ENCODE measurements around the gene EXOC1.

Gene EXOC1

DNA sequence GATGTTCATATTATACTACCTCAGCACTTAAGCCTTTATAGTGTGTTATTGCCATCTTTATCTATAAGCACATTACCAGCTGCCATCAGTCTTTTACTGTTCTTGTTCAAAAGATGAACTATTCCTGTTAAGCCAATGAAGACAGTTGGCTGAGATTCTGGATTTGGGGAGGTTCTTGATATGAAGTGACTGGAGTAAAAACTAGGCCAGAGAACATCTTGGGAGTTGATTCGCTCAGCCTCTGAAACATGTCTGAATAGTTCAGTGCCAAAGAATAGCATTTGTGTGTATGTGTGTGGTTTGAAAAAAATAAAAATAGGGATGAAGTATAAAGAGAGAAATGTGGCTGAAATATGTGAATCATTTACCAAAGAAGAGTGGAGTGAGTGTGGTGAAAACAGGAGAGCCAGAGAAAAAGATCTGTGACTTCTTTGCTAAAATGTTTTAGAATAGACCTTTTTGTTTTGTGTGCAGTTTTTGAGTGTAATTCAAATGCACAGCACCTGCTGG is 15.2 kb downstream of the EXOC1 start:
- no peak overlapping the region for H3K9ac ChIP-seq (ENCODE audit: low read depth, low read length, poor library complexity, severe bottlenecking)
- H3K36me3 ChIP-seq (ENCODE audit: insufficient read depth, low read length): peaks cover 57% of the 10 kb centered on the region
- H3F3A ChIP-seq (ENCODE audit: low read depth): no peaks in the 10 kb centered on the region
- no peak overlapping the region for H3K4me3 ChIP-seq (ENCODE audit: low read length, poor library complexity, severe bottlenecking)
- H3K9me2 ChIP-seq (replicated peaks; ENCODE audit: low read depth, low read length): no peaks in the 10 kb centered on the region
- TF ChIP-seq EZH2phosphoT487 (IDR thresholded peaks at IDR 0.05; ENCODE audit: borderline replicate concordance): no peak
- TF ChIP-seq, protein P1, sequence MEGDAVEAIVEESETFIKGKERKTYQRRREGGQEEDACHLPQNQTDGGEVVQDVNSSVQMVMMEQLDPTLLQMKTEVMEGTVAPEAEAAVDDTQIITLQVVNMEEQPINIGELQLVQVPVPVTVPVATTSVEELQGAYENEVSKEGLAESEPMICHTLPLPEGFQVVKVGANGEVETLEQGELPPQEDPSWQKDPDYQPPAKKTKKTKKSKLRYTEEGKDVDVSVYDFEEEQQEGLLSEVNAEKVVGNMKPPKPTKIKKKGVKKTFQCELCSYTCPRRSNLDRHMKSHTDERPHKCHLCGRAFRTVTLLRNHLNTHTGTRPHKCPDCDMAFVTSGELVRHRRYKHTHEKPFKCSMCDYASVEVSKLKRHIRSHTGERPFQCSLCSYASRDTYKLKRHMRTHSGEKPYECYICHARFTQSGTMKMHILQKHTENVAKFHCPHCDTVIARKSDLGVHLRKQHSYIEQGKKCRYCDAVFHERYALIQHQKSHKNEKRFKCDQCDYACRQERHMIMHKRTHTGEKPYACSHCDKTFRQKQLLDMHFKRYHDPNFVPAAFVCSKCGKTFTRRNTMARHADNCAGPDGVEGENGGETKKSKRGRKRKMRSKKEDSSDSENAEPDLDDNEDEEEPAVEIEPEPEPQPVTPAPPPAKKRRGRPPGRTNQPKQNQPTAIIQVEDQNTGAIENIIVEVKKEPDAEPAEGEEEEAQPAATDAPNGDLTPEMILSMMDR (conservative IDR thresholded peaks at IDR 0.05; ENCODE audit: low read length): no peak
- H3K4me1 ChIP-seq (ENCODE audit: insufficient read depth, low read length, poor library complexity, severe bottlenecking): peaks cover 11% of the 10 kb centered on the region
- no peak overlapping the region for H2AFZ ChIP-seq (ENCODE audit: low read length)
- H3K9me3 ChIP-seq (ENCODE audit: insufficient read depth, low read depth, low read length): no peaks in the 10 kb centered on the region
- H4K20me1 ChIP-seq (ENCODE audit: insufficient read depth, low read length, poor library complexity, severe bottlenecking): peaks cover 4% of the 10 kb centered on the region
- H3K79me2 ChIP-seq (ENCODE audit: insufficient read depth, low read length): no peaks in the 10 kb centered on the region
- no peaks in the 10 kb centered on the region for H3K27me3 ChIP-seq (ENCODE audit: insufficient read depth, low read length, poor library complexity, severe bottlenecking)
- H3K4me2 ChIP-seq (ENCODE audit: low read depth, low read length, poor library complexity, severe bottlenecking): no peak overlapping the region

DNA sequence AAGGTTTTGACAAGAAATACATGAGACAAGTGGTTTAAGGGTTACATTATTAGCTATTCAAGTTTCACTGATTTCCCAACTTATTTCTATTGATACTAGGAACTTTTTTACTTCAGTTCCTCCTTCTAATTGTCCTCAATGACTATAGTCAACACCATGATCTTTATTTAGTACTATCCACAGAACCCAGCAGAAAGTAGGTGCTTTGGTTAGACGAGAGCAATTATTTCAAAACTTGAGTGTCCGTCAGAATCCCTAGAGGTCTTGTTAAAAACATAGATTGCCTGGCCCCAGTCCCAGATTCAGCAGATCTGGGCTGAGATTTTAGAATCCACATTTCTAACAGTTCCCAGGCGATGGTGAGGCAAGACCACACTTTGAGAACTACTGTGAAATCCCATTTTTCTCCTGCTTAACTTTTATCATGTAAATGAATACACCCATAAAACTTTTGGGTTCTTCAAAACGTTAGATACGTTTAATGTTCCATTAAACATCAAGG is 17.9 kb downstream of the EXOC1 start:
- TF ChIP-seq EZH2phosphoT487 (IDR thresholded peaks at IDR 0.05; ENCODE audit: borderline replicate concordance): no peak
- TF ChIP-seq, protein P1 (conservative IDR thresholded peaks at IDR 0.05; ENCODE audit: low read length): no peak
- Histone ChIP-seq H3K4me2 (ENCODE audit: low read depth, low read length, poor library complexity, severe bottlenecking) (no peak overlapping the region), H4K20me1 (ENCODE audit: insufficient read depth, low read length, poor library complexity, severe bottlenecking) (peaks cover 1% of the 10 kb centered on the region), H3K4me1 (ENCODE audit: insufficient read depth, low read length, poor library complexity, severe bottlenecking) (peaks cover 5% of the 10 kb centered on the region), H3F3A (ENCODE audit: low read depth) (no peaks in the 10 kb centered on the region), H3K4me3 (ENCODE audit: low read length, poor library complexity, severe bottlenecking) (no peak overlapping the region), H3K9me2 (replicated peaks; ENCODE audit: low read depth, low read length) (no peaks in the 10 kb centered on the region), H3K27me3 (ENCODE audit: insufficient read depth, low read length, poor library complexity, severe bottlenecking) (no peaks in the 10 kb centered on the region), H3K36me3 (ENCODE audit: insufficient read depth, low read length) (peaks cover 51% of the 10 kb centered on the region), H3K9ac (ENCODE audit: low read depth, low read length, poor library complexity, severe bottlenecking) (no peak overlapping the region), H3K79me2 (ENCODE audit: insufficient read depth, low read length) (no peaks in the 10 kb centered on the region), H3K9me3 (ENCODE audit: insufficient read depth, low read depth, low read length) (no peaks in the 10 kb centered on the region), H2AFZ (ENCODE audit: low read length) (no peak overlapping the region)

GRCh38 chr4:55874831-55875230 is 21.4 kb downstream of the EXOC1 start:
- H3K27me3 ChIP-seq (ENCODE audit: insufficient read depth, low read length, poor library complexity, severe bottlenecking): no peaks in the 10 kb centered on the region
- H3K36me3 ChIP-seq (ENCODE audit: insufficient read depth, low read length): peaks cover 46% of the 10 kb centered on the region
- no peaks in the 10 kb centered on the region for H3F3A ChIP-seq (ENCODE audit: low read depth)
- no peak overlapping the region for H3K9ac ChIP-seq (ENCODE audit: low read depth, low read length, poor library complexity, severe bottlenecking)
- no peaks in the 10 kb centered on the region for H4K20me1 ChIP-seq (ENCODE audit: insufficient read depth, low read length, poor library complexity, severe bottlenecking)
- TF ChIP-seq, protein P1 (conservative IDR thresholded peaks at IDR 0.05; ENCODE audit: low read length): no peak
- no peak for TF ChIP-seq EZH2phosphoT487 (IDR thresholded peaks at IDR 0.05; ENCODE audit: borderline replicate concordance)
- H3K4me1 ChIP-seq (ENCODE audit: insufficient read depth, low read length, poor library complexity, severe bottlenecking): no peaks in the 10 kb centered on the region
- H3K9me3 ChIP-seq (ENCODE audit: insufficient read depth, low read depth, low read length): no peaks in the 10 kb centered on the region
- no peak overlapping the region for H3K4me2 ChIP-seq (ENCODE audit: low read depth, low read length, poor library complexity, severe bottlenecking)
- H2AFZ ChIP-seq (ENCODE audit: low read length): no peak overlapping the region
- no peak overlapping the region for H3K4me3 ChIP-seq (ENCODE audit: low read length, poor library complexity, severe bottlenecking)
- no peaks in the 10 kb centered on the region for H3K9me2 ChIP-seq (replicated peaks; ENCODE audit: low read depth, low read length)
- H3K79me2 ChIP-seq (ENCODE audit: insufficient read depth, low read length): no peaks in the 10 kb centered on the region
